Bone marrow (tissue), 2 donors: ENCODE results near the gene MRPL34.

ENCODE experiments used
- DNase-seq, 2 donors: peaks; one replicate each; lab custom pipeline; 2025; lab: John Stamatoyannopoulos, UW

Gene MRPL34

DNA sequence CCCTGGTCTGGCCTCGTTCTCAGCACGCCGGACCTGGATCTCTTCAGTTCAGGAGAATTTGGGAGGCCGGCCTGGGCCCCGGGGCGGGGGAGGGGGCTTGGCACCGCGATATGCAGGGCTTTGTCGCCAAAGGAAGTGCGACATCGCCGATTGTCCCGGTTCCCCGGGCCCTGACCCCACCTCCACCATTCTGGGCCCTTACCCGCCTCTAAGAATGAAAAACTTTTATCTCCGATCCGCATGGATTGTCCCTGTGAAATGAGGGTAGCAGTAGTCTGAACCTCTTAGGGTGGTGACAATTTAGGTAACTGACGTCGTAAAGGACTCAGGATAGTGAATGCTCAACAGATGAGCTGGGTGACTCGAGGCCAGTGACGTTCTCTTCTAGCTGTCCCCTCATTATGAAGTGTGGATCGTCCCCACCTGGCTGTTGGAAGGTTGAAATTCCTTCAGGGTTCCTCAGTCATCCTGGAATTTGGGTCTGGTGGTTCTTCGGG is 4.3 kb downstream of the MRPL34 start:
- DNase-seq, result no peak

DNA sequence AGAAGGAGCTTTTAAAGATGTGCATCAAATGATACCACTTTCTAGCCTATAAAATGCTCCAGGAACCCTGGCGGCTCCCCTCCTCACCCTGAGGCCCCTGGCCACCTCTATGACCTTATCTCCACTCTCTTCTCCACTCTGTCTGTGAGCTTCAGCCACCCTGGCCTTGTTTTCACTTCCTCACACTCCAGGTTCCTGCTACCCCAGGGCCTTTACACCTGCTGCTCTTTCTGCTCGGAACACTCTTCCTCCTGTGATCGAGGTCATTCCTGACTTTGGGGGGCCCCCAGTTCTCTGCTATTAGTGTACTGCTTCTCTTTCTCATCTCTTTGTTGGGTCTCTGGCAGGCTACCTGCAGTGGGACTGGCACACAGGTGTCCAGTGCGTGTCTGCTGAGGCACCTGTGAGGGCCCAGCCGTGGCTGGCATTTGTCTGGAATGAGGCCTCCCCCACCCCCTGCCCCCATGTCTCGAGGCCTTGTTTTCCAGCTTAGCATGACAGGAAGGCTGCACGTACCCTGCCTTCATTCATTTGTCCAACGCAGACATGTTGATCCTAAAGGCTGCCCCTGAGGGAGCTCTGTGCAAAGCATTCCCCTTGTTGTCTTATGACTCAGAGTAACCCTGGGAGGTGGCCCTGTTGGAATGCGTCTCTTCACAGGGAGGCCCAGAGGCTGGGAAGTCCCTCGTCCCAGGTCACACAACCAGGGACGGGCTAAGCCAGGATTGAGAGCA is 6.0 kb downstream of the MRPL34 start:
- no peak for DNase-seq

DNA sequence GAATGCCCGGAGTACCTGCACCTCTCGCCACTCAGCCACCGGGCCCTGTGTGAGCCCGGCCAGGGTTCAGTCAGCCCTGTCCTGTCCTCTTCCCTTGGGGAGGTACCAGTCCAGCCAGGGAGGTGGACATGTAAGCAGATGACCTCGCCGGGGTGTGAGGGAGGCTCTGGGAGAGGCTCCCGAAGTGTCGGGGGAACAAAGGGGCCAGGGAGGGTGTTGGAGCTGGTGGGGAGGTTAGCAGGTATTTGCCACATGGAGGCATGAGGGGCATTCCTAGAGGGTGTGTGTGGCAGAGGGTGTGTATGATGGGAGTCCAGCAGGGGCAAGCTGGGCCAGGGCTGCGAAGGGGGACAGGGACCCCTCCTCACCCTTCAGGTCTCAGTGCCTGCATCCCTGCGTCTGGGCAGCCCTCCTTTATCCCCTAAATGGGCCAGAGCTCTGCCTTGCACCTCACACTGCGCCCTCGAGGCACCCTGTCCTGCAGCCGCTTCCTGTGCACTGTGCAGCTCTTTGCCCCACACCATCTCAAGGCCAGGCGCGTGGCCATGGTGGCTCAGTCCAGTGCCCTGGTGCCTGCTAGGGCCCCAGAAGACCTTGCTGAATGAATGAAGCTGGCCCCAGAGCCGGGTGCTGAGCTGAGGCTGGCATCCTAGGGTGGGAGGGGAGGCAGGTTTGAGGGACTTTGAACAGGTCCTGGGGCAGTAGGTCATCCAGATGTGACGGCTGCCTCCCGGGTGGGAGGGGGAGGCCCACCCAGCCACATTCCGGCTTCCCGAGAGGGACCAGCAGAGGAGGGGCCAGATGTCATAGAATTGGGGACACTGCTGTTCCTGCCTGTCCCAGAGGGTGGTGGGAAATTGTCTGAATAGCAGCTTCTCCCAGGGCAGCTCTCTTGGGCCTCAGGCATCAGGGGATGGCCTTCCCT is 6.8 kb downstream of the MRPL34 start:
- DNase-seq, result no peak

DNA sequence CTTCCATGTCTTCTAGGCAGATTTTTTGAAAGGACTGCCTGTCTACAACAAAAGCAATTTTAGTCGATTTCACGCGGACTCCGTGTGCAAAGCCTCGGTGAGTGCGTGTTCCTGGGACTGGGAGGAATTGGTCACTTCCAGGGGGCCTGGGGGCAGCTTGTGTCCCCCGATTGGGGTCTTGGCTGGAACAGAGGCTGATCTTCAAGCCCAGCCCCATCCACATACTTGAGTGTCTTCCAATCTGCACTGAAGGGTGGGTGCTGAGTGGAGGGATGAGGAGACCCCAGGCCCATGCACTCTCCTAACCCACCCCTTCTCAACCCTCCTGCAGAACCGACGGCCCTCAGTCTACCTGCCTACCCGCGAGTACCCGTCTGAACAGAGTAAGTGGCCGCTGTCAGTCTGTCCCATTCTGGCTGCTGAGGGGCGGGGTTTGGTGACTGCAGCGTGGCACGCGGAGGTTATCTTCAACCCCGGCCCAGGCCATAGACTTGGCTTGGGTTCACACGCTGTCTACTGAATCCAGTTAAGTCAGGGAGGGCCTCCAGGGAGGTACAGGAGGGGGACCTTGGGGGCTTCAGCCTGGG is 8.4 kb downstream of the MRPL34 start:
- no peak for DNase-seq

DNA sequence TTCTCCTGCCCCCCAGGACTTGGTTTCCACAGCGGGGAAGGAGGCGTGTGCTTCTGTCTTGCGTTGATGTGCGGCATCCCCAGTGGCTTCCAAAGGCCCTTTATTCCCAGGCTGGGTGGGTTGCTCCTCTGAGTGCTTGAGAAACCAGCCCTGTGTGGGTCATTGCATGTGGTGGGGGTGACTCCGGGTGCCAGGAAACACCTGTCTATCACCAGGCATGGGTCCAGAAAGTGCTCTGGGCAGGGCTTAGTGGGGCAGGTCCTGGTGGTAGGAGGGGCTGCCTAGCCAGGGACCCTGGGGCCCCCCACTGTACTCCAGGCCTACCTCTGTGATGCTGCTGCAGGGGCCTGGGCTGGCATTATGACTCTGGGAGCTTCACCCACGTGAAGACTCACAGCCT is 13.3 kb downstream of the MRPL34 start:
- no peak for DNase-seq

DNA sequence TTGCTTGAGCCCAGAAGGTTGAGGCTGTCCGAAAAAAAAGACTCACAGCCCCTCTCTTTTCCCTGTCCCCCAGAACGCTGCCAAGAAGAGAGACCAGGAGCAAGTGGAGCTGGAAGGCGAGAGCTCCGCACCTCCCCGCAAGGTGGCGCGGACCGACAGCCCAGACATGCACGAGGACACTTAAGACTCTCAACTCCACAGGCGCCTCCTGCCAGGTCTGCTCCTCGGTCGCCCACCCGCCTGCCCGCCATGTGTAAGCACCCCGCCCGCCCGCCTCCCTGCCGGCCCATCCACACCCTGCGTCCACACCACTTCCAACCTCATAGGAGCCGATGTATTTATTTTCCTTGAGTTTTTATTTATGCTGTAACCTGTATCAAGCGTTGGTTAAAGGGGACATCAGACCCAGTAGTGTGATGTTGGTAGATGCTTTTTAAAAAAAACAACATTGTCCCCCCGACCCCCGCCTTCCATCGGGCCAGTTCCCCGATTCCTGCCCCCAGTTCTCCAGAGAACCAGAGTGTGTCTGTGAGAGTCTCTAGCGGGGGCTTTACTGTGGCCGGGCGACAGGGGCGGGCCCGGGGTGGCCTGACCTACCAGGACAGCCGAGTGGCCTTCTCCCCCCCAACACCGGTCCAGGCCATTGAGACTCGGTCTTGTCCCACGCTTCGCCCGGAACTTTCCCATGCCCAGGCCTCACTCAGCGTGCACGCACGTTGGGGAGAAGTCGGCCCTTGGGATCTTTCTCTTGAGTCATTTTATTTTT is 14.0 kb downstream of the MRPL34 start:
- DNase-seq, result no peak

DNA sequence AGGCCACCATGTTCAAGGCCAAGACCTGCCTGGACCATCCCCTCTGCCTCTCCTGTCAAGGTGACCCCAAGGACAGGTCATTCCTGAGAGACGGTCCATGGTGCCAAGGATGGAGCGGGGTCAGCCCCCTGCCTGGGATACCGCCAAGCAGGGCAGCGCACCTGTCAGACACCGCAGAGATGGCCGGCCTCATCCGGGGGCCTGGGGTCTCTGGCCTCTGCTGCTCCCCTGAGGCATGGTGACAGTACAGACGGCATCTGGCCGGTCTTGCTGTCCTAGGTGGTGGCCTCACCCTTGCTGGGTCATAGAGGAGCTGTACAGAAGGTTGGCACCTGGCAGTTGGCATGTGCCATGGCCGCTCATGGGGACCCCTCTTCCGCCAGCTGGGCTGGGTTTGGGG is 14.8 kb downstream of the MRPL34 start:
- no peak for DNase-seq

DNA sequence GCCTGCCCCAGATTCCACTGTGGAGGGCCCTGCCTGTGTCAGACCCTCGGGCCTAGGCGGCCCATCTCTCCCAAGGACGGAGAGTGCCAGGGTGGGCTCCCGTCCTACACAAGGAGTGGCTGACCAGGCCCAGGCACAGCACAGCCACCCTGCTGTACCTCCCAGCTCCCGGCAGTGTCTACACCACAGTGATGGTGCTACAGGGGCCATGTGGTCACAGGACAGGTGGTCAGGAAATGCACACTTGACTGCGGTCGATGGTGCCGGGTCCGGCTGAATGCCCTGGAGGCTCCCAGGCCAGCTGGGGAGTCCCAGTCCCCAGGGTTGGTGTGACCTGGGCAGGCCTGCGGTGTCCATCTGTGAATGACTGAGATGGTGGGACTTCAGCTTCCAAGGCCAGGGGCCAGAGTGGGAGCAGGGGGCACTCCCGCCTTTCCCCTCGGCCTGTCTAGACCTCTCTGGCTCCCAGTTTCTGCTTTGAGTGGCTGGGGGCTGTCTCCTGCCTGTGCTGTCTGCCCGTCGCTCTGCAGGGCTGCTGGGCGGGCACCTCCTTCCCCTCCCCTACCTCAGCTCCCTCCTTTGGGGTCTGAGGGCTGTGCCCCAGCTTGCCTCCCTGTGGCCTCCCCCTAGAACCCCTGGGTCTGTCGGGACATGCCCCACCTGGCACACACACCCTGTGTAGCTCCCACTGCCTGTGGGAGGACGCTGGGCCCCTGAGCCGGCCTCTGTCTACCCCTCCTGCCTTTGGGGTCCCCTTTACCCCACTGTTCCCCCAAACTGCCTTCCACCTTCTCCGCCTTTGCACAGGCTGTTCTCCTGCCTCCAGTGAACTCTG is 16.2 kb downstream of the MRPL34 start:
- no peak for DNase-seq

DNA sequence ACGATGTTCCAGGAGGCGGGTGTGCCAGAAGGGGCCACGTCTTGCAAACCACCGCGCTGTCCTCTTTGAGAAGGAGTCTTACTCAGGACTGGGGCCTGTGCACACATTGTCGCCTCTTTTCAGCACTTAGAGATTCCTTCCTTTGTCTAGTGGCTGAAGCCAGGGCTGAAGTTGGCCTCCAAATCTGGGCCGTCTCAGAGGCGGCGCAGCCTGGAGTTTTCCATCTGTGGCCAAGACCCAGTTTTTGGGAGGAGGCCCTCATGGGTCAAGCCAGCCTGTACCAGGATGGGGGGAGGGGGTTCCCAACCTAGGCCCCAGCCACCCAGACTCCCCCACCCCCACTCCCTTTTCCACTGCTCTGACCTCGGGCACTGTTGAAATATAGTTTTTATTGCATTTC is 17.2 kb downstream of the MRPL34 start:
- no peak for DNase-seq

DNA sequence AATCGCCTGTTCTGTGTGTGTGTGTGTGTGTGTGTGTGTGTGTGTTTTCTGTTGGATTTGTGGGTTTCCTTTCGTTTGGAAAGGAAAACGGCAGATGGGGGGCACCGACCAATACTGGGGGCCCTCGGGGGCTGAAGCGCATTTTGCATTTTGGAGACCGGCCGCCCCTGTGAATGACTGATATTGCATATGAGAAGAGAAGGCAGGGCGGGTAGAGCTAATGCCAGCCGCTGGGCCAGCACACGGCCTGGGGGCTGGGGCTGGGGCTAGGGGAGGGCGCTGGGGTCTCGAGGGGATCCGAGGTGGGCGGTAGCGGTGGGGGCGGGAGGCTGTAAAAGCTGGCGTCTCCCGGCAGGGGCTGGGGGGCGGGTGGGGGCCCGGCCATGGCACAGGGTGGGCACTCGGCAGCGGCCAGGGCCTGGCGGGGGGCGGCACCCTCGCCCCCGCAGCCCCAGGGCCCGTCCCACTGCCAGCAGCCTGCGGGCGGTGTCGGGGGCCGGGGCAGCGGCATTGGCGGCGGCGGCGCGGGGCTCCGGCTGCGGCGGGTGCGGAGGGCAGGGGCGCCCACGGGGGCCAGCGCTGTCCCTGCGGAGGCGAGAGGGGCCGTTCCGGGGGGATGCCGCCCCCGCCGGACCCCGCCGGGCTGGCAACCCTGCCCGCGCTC is 17.8 kb downstream of the MRPL34 start:
- DNase-seq, result no peak

DNA sequence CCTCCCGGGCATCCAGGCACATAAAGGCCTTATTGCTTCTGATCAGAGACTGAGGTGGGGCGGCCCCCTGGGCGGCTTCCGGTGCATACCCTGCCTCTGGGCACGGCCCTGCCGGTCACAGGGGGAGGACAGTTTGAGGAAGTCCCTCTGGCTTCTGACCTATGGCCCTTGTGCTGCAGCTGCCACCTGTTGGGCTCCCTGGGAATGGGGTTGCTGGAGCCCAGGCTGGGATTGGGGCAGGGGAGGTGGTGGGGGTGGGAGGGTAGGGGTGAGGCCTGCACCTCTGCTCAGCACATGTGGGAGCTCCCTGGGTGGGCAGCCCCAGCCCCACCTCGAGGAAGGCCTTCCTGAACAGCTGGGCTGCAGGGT is 18.3 kb downstream of the MRPL34 start:
- no peak for DNase-seq

DNA sequence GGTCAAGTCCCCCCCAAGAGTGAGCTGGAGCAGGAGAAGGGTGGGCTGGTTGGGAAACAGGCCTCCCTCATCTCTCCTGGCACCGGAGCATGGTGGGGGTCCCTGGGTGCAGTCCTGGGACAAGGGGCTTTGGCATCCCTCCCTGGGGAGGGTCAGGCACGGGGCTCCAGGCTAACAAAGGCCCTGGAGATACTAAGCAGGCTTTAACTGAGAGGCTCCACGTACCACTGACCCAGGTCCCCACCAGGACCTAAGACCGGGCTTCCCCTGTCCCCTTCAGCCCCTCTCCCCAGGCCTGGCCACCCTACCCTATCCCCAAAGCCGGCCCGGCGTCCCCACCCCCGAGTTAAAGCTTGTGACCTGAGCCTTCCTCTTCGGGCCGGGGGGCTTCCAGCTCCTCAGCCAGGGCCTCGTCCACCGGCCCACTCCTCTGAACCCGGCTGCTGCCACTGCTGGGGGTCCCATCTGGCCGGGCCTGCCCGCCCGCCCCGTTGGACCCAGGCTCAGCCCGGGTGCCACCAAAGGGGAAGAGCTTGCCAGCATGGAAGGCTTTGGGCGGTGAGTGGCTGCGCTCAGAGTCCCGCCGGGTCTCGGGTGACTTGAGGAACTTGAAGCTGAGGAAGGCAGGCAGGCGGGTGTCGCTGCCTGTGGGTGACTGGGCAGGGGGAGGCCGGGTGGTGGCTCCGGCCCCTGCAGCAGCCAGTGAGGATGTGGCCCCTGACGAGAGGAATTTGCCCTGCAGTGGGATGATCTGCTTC is 18.9 kb downstream of the MRPL34 start:
- no peak for DNase-seq

DNA sequence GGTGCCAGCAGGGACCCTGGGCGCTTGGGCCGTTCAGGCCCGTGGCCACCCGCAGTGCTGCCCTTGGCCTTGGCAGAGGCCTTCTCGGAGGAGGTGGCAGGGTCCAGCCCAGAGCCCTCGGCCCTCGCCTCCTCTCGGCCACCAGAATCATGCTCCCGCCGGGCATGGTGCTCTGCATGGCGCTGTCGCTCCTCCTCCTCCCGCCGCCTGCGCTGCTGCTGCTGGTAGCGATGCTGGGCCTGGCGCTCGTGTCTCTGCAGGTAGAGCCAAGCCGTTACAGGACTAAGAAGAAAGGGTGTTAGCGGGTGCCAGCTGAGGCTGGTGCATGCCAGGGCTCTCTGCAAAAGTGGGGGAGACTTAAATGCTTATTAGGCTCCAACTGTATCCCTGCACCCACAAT is 19.5 kb downstream of the MRPL34 start:
- no peak for DNase-seq

DNA sequence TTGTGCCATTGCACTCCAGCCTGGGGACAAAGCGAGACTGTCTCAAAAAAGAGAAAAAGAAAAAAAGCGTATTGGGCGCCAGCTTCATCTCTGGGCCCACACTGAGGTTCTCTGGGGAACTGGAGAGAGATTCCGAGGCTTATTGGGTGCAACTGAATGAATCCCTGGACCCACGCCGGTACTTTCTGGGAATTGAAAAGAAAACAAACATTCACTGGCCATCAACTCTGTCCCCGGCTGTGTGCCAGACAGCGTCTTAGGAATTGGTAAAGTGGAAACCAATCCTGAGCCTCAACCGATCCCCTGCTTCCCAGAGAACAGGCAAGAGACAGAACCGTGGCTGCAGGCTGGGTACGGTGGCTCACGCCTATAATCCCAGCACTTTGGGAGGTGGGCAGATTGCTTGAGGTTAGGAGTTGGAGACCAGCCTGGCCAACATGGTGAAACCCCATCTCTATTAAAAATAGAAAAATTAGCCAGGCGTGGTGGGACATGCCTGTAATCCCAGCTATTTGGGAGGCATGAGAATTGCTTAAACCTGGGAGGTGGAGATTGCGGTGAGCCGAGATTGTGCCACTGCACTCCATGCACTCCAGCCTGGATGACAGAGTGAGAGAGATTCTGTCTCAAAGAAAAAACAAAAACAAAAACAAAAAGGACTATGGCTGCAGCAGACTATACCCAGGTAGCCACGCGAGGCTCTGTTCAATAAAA is 20.4 kb downstream of the MRPL34 start:
- no peak for DNase-seq

DNA sequence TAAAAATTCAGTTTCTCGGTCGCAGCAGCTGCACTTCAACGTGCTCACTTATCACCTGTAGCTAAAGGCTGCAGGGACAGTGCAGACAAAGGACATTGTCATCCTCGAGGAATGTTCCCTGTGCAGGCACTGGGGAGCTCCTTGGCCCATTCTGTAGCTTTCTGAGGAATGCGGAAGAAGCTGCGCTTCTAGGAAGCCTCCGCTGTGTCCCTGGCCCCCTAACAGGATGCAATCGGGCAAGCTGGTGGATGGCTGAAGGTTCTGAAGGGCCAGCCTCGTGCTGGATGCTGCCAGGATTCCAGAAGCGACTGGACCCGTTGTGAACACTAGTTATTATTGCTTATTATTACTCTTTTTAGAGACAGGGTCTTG is 20.9 kb downstream of the MRPL34 start:
- DNase-seq, result no peak

DNA sequence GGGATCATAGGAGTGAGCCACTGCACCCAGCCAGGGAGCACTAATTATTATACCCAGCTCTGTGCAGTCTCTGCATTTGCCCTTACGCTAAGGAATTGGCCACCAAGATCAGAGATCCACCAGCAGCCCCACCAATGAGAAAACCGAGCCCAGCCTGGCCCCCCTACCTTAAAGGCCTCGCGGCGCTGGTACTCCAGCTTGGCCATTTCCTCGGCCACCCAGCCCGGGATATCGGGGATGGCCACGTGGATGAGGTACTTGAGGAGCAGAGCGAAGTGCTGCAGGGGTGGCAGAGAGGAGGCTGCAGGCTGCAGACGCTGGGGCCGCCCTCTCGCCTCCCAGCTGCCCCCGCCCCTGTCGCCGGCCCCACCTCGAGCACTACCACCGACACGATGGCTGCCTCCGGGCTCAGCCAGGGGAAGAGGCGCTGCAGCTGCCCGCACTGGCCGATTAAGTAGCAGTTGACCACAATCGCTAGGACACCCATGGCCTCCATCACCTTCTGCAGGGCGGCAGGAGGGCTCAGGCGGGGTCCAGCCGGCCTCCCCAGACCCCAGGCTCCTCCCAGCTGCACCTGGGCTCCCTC is 21.5 kb downstream of the MRPL34 start:
- DNase-seq, result no peak

DNA sequence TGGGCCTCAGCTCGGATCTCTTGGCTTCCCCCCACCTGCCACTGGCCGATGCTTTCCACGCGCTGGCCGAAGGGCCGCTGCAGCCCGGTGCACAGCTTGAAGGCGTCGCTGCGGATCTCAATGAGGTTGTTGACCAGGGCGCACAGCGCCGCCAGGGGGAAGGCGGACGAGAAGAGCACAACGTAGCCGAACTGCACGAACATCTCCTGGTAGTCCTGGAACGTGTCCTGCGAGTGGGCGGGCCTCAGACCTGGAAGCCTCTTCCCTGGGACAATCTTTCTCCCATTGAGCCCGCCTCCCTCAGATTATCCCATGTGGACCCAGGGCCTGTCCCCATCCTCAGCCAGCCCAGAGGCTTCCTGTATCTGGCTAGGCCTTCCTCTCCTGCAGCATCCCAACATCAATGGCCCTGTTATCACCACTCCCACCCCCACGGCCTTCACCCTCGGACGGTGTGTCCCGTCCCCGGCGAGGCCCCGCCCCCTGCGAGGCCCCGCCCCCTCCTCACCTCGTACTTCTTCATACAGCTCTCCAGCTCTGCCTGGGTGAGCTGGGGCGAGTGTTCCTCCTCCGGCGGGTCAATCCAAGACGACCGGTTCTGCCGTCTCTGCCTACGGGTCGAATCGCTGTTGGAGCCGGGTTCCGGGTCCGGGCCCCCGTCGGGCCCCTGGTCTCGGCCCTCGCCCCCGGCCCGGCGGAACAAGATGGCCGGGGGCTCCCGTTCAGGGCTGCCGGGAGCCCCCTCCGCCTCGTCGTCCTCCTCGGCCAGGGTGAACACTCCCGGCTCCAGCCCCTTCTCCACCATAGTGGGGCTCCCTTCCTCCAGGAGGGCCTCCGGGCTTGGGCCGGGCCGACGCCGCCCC is 22.2 kb downstream of the MRPL34 start:
- DNase-seq, result peak in 1 of 2 donors; percentile 26
